Measurements from ENCODE around the gene FAM50B. TPM values are rescaled to one million over a fixed set of nuclear protein-coding genes. Genes with fewer than 3 reads are reported as not detected.

Gene FAM50B
- total and polyA plus RNA-seq, 2 donors from 2014 or later = 13.2 to 24.8 TPM

- no peak for DNase-seq
- H3K9me3 ChIP-seq (ENCODE audit: control insufficient read depth in 2 of 3, insufficient read depth in 1 of 3, low read length in 3 of 3) = no peaks in the 10 kb centered on the region
- FAIRE-seq = no peak
- H3K27ac ChIP-seq (ENCODE audit: low read depth in 2 of 2, low read length in 2 of 2) = no peak overlapping the region
- no peak for TF ChIP-seq CTCF (IDR thresholded peaks at IDR 0.05; ENCODE audit: borderline replicate concordance, extremely low read depth, insufficient read depth)
- no peaks in the 10 kb centered on the region for H3K36me3 ChIP-seq (ENCODE audit: control insufficient read depth in 2 of 3, insufficient read depth in 3 of 3, low read length in 3 of 3)
- H3K27me3 ChIP-seq (ENCODE audit: control insufficient read depth, insufficient read depth, low read length) = no peaks in the 10 kb centered on the region
- intact Hi-C loops (cut with DNase I) = no loop called here
- H3K9ac ChIP-seq (ENCODE audit: low read length in 3 of 3) = no peak overlapping the region
- no peaks in the 10 kb centered on the region for H3K4me1 ChIP-seq (ENCODE audit: control insufficient read depth in 2 of 3, insufficient read depth in 2 of 3, low read depth in 1 of 3, low read length in 3 of 3)
- H3K4me3 ChIP-seq (ENCODE audit: low read length in 3 of 3) = no peak overlapping the region
Measured at GRCh38 chr6:3893487-3893886, 44.3 kb downstream of the FAM50B start.

GRCh38 chr6:3893917-3894316 is 44.7 kb downstream of the FAM50B start:
- H3K9ac ChIP-seq (ENCODE audit: low read length in 3 of 3) = no peak overlapping the region
- no peak for TF ChIP-seq CTCF (IDR thresholded peaks at IDR 0.05; ENCODE audit: borderline replicate concordance, extremely low read depth, insufficient read depth)
- DNase-seq (no peak), FAIRE-seq (no peak)
- no peak overlapping the region for H3K4me3 ChIP-seq (ENCODE audit: low read length in 3 of 3)
- intact Hi-C loops (cut with DNase I) = no loop called here
- no peaks in the 10 kb centered on the region for H3K9me3 ChIP-seq (ENCODE audit: control insufficient read depth in 2 of 3, insufficient read depth in 1 of 3, low read length in 3 of 3)
- no peaks in the 10 kb centered on the region for H3K36me3 ChIP-seq (ENCODE audit: control insufficient read depth in 2 of 3, insufficient read depth in 3 of 3, low read length in 3 of 3)
- no peak overlapping the region for H3K27ac ChIP-seq (ENCODE audit: low read depth in 2 of 2, low read length in 2 of 2)
- no peaks in the 10 kb centered on the region for H3K27me3 ChIP-seq (ENCODE audit: control insufficient read depth, insufficient read depth, low read length)
- H3K4me1 ChIP-seq (ENCODE audit: control insufficient read depth in 2 of 3, insufficient read depth in 2 of 3, low read depth in 1 of 3, low read length in 3 of 3) = no peaks in the 10 kb centered on the region

GRCh38 chr6:3894590-3895311 is 45.6 kb downstream of the FAM50B start:
- intact Hi-C loops (cut with DNase I) = no loop called here
- H3K36me3 ChIP-seq (ENCODE audit: control insufficient read depth in 2 of 3, insufficient read depth in 3 of 3, low read length in 3 of 3) = no peaks in the 10 kb centered on the region
- FAIRE-seq = no peak
- TF ChIP-seq CTCF (IDR thresholded peaks at IDR 0.05; ENCODE audit: borderline replicate concordance, extremely low read depth, insufficient read depth) = no peak
- no peak for DNase-seq
- no peaks in the 10 kb centered on the region for H3K4me1 ChIP-seq (ENCODE audit: control insufficient read depth in 2 of 3, insufficient read depth in 2 of 3, low read depth in 1 of 3, low read length in 3 of 3)
- H3K9ac ChIP-seq (ENCODE audit: low read length in 3 of 3) = no peak overlapping the region
- H3K9me3 ChIP-seq (ENCODE audit: control insufficient read depth in 2 of 3, insufficient read depth in 1 of 3, low read length in 3 of 3) = no peaks in the 10 kb centered on the region
- H3K4me3 ChIP-seq (ENCODE audit: low read length in 3 of 3) = no peak overlapping the region
- H3K27ac ChIP-seq (ENCODE audit: low read depth in 2 of 2, low read length in 2 of 2) = no peak overlapping the region
- H3K27me3 ChIP-seq (ENCODE audit: control insufficient read depth, insufficient read depth, low read length) = no peaks in the 10 kb centered on the region

- H3K27ac ChIP-seq (ENCODE audit: low read depth in 2 of 2, low read length in 2 of 2) = no peak overlapping the region
- intact Hi-C loops (cut with DNase I) = no loop called here
Measured at GRCh38 chr6:3895312-3895653, 46.1 kb downstream of the FAM50B start.

More at GRCh38 chr6:3895312-3895653, 46.1 kb downstream of the FAM50B start:
- Histone ChIP-seq H3K4me3 (ENCODE audit: low read length in 3 of 3) (no peak overlapping the region), H3K9ac (ENCODE audit: low read length in 3 of 3) (no peak overlapping the region), H3K9me3 (ENCODE audit: control insufficient read depth in 2 of 3, insufficient read depth in 1 of 3, low read length in 3 of 3) (no peaks in the 10 kb centered on the region), H3K27me3 (ENCODE audit: control insufficient read depth, insufficient read depth, low read length) (no peaks in the 10 kb centered on the region), H3K4me1 (ENCODE audit: control insufficient read depth in 2 of 3, insufficient read depth in 2 of 3, low read depth in 1 of 3, low read length in 3 of 3) (no peaks in the 10 kb centered on the region), H3K36me3 (ENCODE audit: control insufficient read depth in 2 of 3, insufficient read depth in 3 of 3, low read length in 3 of 3) (no peaks in the 10 kb centered on the region)
- peak in 3 of 5 donors; percentile 45 to 63 (median 61) for DNase-seq
- no peak for FAIRE-seq
- TF ChIP-seq CTCF (IDR thresholded peaks at IDR 0.05; ENCODE audit: borderline replicate concordance, extremely low read depth, insufficient read depth) = no peak

Data from kidney (tissue), 14 donors.